K562 (cell line): Measurements from ENCODE around the gene AGL. TPM values are rescaled to one million over a fixed set of nuclear protein-coding genes. Genes with fewer than 3 reads are reported as not detected.

Source experiments
- ATAC-seq: fragments of 200-7000 bp; cut with Tn5 transposase; 3 replicates; pipeline ENCODE4 v1.9.1; 2020; ENCODE audit warnings: moderate library complexity
- BruUV-seq: library from RNA; stranded (reverse); fragments of 400-500 nt; replicated peaks from 2 replicates; lab custom pipeline; 2021; lab: Mats Ljungman, UMichigan
- CTCF ChIA-PET: fragments of 300-600 bp; formaldehyde crosslinking; extraction: SDS; loops from one replicate; lab custom pipeline; 2021; ENCODE audit warnings: low intra/inter-chr PET ratio; lab: Yijun Ruan, JAX
- POLR2A ChIA-PET: fragments of 300-600, 350-650 bp; sonication (Branson Sonifier 250); formaldehyde crosslinking; extraction: SDS; loops from one replicate; lab custom pipeline; 2021; ENCODE audit warnings: antibody characterized with exemption, inconsistent platforms; lab: Yijun Ruan, JAX
- DNase-seq, 4 experiments: peaks; one replicate each; pipeline versions ENCODE4 v3.0.0 to v3.0.0-alpha.2; 2011 to 2018; ENCODE audit warnings: low spot score in 3 of 4, mixed read lengths in 3 of 4; ENCODE audit errors: extremely low read depth in 1 of 4
- FAIRE-seq: peaks from 2 replicates; lab custom pipeline; 2011; peaks lifted over from hg19 to GRCh38; lab: Jason Lieb, UNC
- H2AFZ ChIP-seq: 2 replicates; pipeline ENCODE4 v1.6.0; 2011; ENCODE audit warnings: low read depth, low read length, control low read depth, inconsistent platforms
- H3K27ac ChIP-seq: fragments of 200-600 bp; 3 replicates; pipeline ENCODE4 v1.8.0; 2011; ENCODE audit warnings: low read depth, mild to moderate bottlenecking, control low read depth, inconsistent platforms, low read length, moderate library complexity, mixed read lengths; ENCODE audit errors: extremely low read depth
- H3K27me3 ChIP-seq, 2 experiments: fragments of 300-600 bp in 1 of 2; 2 replicates in 1 of 2; 3 replicates in 1 of 2; pipeline versions ENCODE4 v1.6.0 to v1.8.0; 2011; ENCODE audit warnings: inconsistent platforms in 2 of 2, low read length in 2 of 2, mild to moderate bottlenecking in 1 of 2, mixed read lengths in 1 of 2, moderate library complexity in 1 of 2; ENCODE audit not compliant: control insufficient read depth in 2 of 2, insufficient read depth in 2 of 2
- H3K36me3 ChIP-seq: fragments of 300-600 bp; 3 replicates; pipeline ENCODE4 v1.8.0; 2011; ENCODE audit warnings: mild to moderate bottlenecking, low read length, inconsistent platforms; ENCODE audit not compliant: control insufficient read depth, insufficient read depth
- H3K4me1 ChIP-seq, 2 experiments: fragments of 200-600 bp in 1 of 2; replicated peaks in 1 of 2; 2 replicates in 1 of 2; 3 replicates in 1 of 2; pipeline versions ENCODE4 v1.5.1 to v1.8.0; 2011; ENCODE audit warnings: inconsistent platforms in 2 of 2, low read length in 2 of 2, mild to moderate bottlenecking in 1 of 2, mixed read lengths in 1 of 2, moderate library complexity in 1 of 2; ENCODE audit not compliant: control insufficient read depth in 2 of 2, insufficient read depth in 2 of 2
- H3K4me2 ChIP-seq: 2 replicates; pipeline ENCODE4 v1.6.1; 2011; ENCODE audit warnings: low read length, control low read depth, inconsistent platforms, mixed read lengths; ENCODE audit not compliant: insufficient read depth
- H3K4me3 ChIP-seq: fragments of 200-600 bp; sonication (generic), shearing (Covaris generic); 2 replicates; pipeline ENCODE4 v1.5.1; 2016; ENCODE audit warnings: control low read depth, inconsistent platforms
- H3K79me2 ChIP-seq: fragments of 200-600 bp; 3 replicates; pipeline ENCODE4 v1.8.0; 2011; ENCODE audit warnings: low read length, inconsistent platforms; ENCODE audit not compliant: control insufficient read depth, insufficient read depth
- H3K9ac ChIP-seq, 2 experiments: 2 replicates each; pipeline versions ENCODE4 v1.6.0 to v1.6.1; 2011; ENCODE audit warnings: low read depth in 2 of 2, low read length in 2 of 2, control low read depth in 1 of 2, inconsistent platforms in 1 of 2, mild to moderate bottlenecking in 1 of 2, mixed read lengths in 1 of 2; ENCODE audit not compliant: insufficient read depth in 1 of 2
- H3K9me1 ChIP-seq: one replicate; pipeline ENCODE4 v1.6.0; 2011; ENCODE audit warnings: inconsistent platforms, mild to moderate bottlenecking, low read length, moderate library complexity; ENCODE audit not compliant: control insufficient read depth, insufficient read depth
- H3K9me3 ChIP-seq: replicated peaks from 2 replicates; pipeline ENCODE4 v1.5.1; 2011; ENCODE audit warnings: low read depth, low read length, inconsistent platforms; ENCODE audit not compliant: control insufficient read depth, insufficient read depth
- H4K20me1 ChIP-seq: replicated peaks from 2 replicates; pipeline ENCODE4 v1.6.1; 2011; ENCODE audit warnings: low read length, inconsistent platforms, mixed read lengths; ENCODE audit not compliant: control insufficient read depth, insufficient read depth
- E2F3 ChIP-seq: fragments of 250-450 bp; sonication (Bioruptor Pico); IDR thresholded peaks from 2 replicates; pipeline ENCODE4 v1.4.0; 2020; ENCODE audit warnings: mild to moderate bottlenecking
- SFPQ ChIP-seq: fragments of 200-400 bp; formaldehyde crosslinking; IDR thresholded peaks from 2 replicates; pipeline ENCODE4 v1.6.1; 2017; ENCODE audit warnings: mild to moderate bottlenecking, low read depth, low read length, moderate library complexity
- TFAP4 ChIP-seq: sonication (generic); formaldehyde crosslinking; IDR thresholded peaks from 2 replicates; pipeline ENCODE4 v1.8.0; 2022; ENCODE audit warnings: missing genetic modification reagents, mild to moderate bottlenecking, moderate library complexity, borderline replicate concordance
- WGBS: fragments of 100-300 bp; shearing (Covaris generic); methylation state at CpG from one replicate; pipeline ENCODE4 v1.1.6; 2016; ENCODE audit warnings: low coverage, mixed read lengths; ENCODE audit not compliant: insufficient coverage; ENCODE audit errors: missing lambda C conversion rate; 5-methylcytosine and 5-hydroxymethylcytosine counted together
- in situ Hi-C: fragments of 300-500 bp; cut with MboI; formaldehyde crosslinking; loops from 4 replicates; pipeline ENCODE4 v1.15.0; 2018; ENCODE audit warnings: inconsistent platforms, mixed read lengths
- intact Hi-C: fragments of 100-400 bp; cut with micrococcal nuclease; formaldehyde crosslinking; loops from 2 replicates; pipeline ENCODE4 v1.14.2; 2022
- polyA plus RNA-seq, 8 experiments: library from polyadenylated mRNA; depleted of rRNA in 4 of 8; stranded (reverse) in 5 of 8; unstranded in 3 of 8; fragments of >200 nt; fragmentation: Nextera tagmentation in 2 of 8; fragmentation: Illumina TruSeq in 1 of 8; extraction: Ambion mirVana in 2 of 8; extraction: Trizol in 1 of 8; gene quantifications; 2 replicates each; pipeline versions ENCODE4 v1.2.1 to v1.2.3, GENCODE V29; 2011 to 2014; ENCODE audit warnings: inconsistent platforms in 1 of 8, missing spikeins in 1 of 8
- total RNA-seq, 7 experiments: library from RNA; depleted of rRNA in 6 of 7; stranded (reverse); fragments of >200 nt in 6 of 7; fragmentation: Illumina TruSeq in 2 of 7; extraction: Trizol in 2 of 7; gene quantifications; 2 replicates each; pipeline versions ENCODE4 v1.2.1 to v1.2.3, GENCODE V29; 2011 to 2021; ENCODE audit warnings: low replicate concordance in 1 of 7

The AGL gene
- total and polyA plus RNA-seq, 9 of the 15 experiments (the other 6 are each of a cell fraction or from before 2014, with no cell fraction given) = 6.3 to 20.4 (median 12.4) TPM

GRCh38 chr1:99811075-99811474, 39.1 kb upstream of the AGL start:
- H3K4me2 ChIP-seq = no peak overlapping the region
- no TSS peak for BruUV-seq
- no peak overlapping the region for H3K4me3 ChIP-seq
- 28% methylated on average over 1 of the region's 1 CpG for WGBS
- in situ Hi-C loops = loop anchor here (5.0 kb wide), 1 partner anchor 226 kb away; a partner anchor contains a TSS
- no peaks in the 10 kb centered on the region; the same call in 1 of the 2 replicates for H3K9me3 ChIP-seq
- no peaks in the 10 kb centered on the region for H4K20me1 ChIP-seq
- no peak for FAIRE-seq
- H3K4me1 ChIP-seq = peaks cover 0 to 11% of the 10 kb centered on the region in 2 experiments; a peak in 2 of 5 replicates
- ChIA-PET CTCF (no interaction called here), POLR2A (interaction anchor here (1.2 kb wide), 1 partner anchor 17 kb away, joined by 7 read pairs; no protein-coding TSS in a partner anchor)
- no peak for DNase-seq
- no peaks in the 10 kb centered on the region for H3K9me1 ChIP-seq
- TF ChIP-seq E2F3 (CRISPR knock-in tag) (no peak), SFPQ (no peak), TFAP4 (CRISPR knock-in tag) (no peak)
- H3K27me3 ChIP-seq = no peaks in the 10 kb centered on the region
- H3K36me3 ChIP-seq = no peaks in the 10 kb centered on the region
- H3K9ac ChIP-seq = no peak overlapping the region
- H3K27ac ChIP-seq = no peak overlapping the region
- H2AFZ ChIP-seq = peak overlapping the region; percentile 23
- no peak for ATAC-seq
- intact Hi-C loops = no loop called here
- H3K79me2 ChIP-seq = no peaks in the 10 kb centered on the region
